HCT116 (cell line): Measurements from ENCODE around the gene H3-3A. TPM values are rescaled to one million over a fixed set of nuclear protein-coding genes. Genes with fewer than 3 reads are reported as not detected.

Experiments used
- ATAC-seq: fragments of 200-7000 bp; cut with Tn5 transposase; 2 replicates; pipeline ENCODE4 v1.9.1; 2020; ENCODE audit warnings: mild to moderate bottlenecking, moderate library complexity
- BruUV-seq: library from RNA; stranded (reverse); fragments of 400-500 nt; replicated peaks from 2 replicates; lab custom pipeline; 2021; lab: Mats Ljungman, UMichigan
- CTCF ChIA-PET: fragments of 300-600 bp; sonication (Branson Sonifier 250); formaldehyde crosslinking; loops from one replicate; lab custom pipeline; 2021; ENCODE audit warnings: antibody characterized with exemption; lab: Charles Lee
- POLR2A ChIA-PET: fragments of 300-600, 350-600 bp; sonication (Branson Sonifier 250); formaldehyde crosslinking; loops from one replicate; lab custom pipeline; 2021; ENCODE audit warnings: antibody characterized with exemption; lab: Charles Lee
- RAD21 ChIA-PET, 2 experiments: fragments of 300-600 bp; sonication (Branson Sonifier 250); formaldehyde crosslinking; loops; one replicate each; lab custom pipeline; 2023; ENCODE audit warnings: low total read pairs in 2 of 2; ENCODE audit not compliant: uncharacterized antibody in 2 of 2, unreplicated experiment in 2 of 2, low non-redundant PET in 1 of 2; lab: Charles Lee
- DNase-seq: peaks from one replicate; pipeline ENCODE4 v3.0.0-alpha.2; 2010; ENCODE audit warnings: low read depth, low spot score
- H2AFZ ChIP-seq: fragments of 200-600 bp; shearing (Covaris generic), sonication (generic); 2 replicates; pipeline ENCODE4 v1.6.1; 2017; ENCODE audit warnings: low read depth, mixed run types, mixed read lengths, antibody characterized with exemption, low read length; ENCODE audit not compliant: poor library complexity, severe bottlenecking
- H3K27ac ChIP-seq: 2 replicates; pipeline ENCODE4 v1.5.1; 2012; ENCODE audit warnings: low read depth, low read length
- H3K27me3 ChIP-seq: fragments of 200-600 bp; sonication (generic); 2 replicates; pipeline ENCODE4 v1.6.1; 2016; ENCODE audit warnings: mixed run types, low read length, mixed read lengths; ENCODE audit not compliant: insufficient read depth
- H3K36me3 ChIP-seq, 2 experiments: fragments of 200-500 bp in 1 of 2; fragments of 200-600 bp in 1 of 2; sonication (Bioruptor generic) in 1 of 2; sonication (generic) in 1 of 2; 2 replicates each; pipeline versions ENCODE4 v1.5.1 to v1.6.1; 2014 to 2016; ENCODE audit warnings: low read length in 2 of 2, inconsistent platforms in 1 of 2, mixed read lengths in 1 of 2, mixed run types in 1 of 2; ENCODE audit not compliant: insufficient read depth in 2 of 2, control insufficient read depth in 1 of 2
- H3K4me1 ChIP-seq, 2 experiments: fragments of 200-600 bp in 1 of 2; sonication (generic) in 1 of 2; 2 replicates each; pipeline versions ENCODE4 v1.5.1 to v1.6.1; 2012 to 2017; ENCODE audit warnings: low read length in 2 of 2, inconsistent platforms in 1 of 2, mild to moderate bottlenecking in 1 of 2, mixed read lengths in 1 of 2, mixed run types in 1 of 2, moderate library complexity in 1 of 2; ENCODE audit not compliant: insufficient read depth in 2 of 2, control insufficient read depth in 1 of 2
- H3K4me2 ChIP-seq: fragments of 200-600 bp; sonication (generic); 2 replicates; pipeline ENCODE4 v1.6.1; 2017; ENCODE audit warnings: mixed run types, low read length, mixed read lengths
- H3K4me3 ChIP-seq, 2 experiments: fragments of 200-600 bp in 1 of 2; sonication (generic) in 1 of 2; replicated peaks in 1 of 2; 2 replicates each; pipeline ENCODE4 v1.5.1; 2011 to 2016; ENCODE audit warnings: low read length in 2 of 2, control low read depth in 1 of 2, low read depth in 1 of 2, mild to moderate bottlenecking in 1 of 2, mixed read lengths in 1 of 2, mixed run types in 1 of 2
- H3K79me2 ChIP-seq: fragments of 200-600 bp; sonication (generic); 2 replicates; pipeline ENCODE4 v1.6.1; 2017; ENCODE audit warnings: mild to moderate bottlenecking, mixed run types, low read length, moderate library complexity, mixed read lengths; ENCODE audit not compliant: insufficient read depth
- H3K9ac ChIP-seq: fragments of 200-600 bp; sonication (generic); 2 replicates; pipeline ENCODE4 v1.6.1; 2016; ENCODE audit warnings: low read length, mixed read lengths
- H3K9me2 ChIP-seq: fragments of 200-600 bp; sonication (generic), shearing (Covaris generic); 2 replicates; pipeline ENCODE4 v1.6.1; 2017; ENCODE audit warnings: mixed run types, mild to moderate bottlenecking, moderate library complexity; ENCODE audit not compliant: insufficient read depth
- H3K9me3 ChIP-seq, 2 experiments: fragments of 200-500 bp in 1 of 2; fragments of 200-600 bp in 1 of 2; sonication (Bioruptor generic) in 1 of 2; sonication (generic) in 1 of 2; 2 replicates each; pipeline ENCODE4 v1.6.1; 2014 to 2017; ENCODE audit warnings: low read length in 2 of 2, mixed read lengths in 2 of 2, inconsistent platforms in 1 of 2, low read depth in 1 of 2, mild to moderate bottlenecking in 1 of 2, mixed run types in 1 of 2, moderate library complexity in 1 of 2; ENCODE audit not compliant: control insufficient read depth in 1 of 2, insufficient read depth in 1 of 2
- H4K20me1 ChIP-seq: fragments of 200-600 bp; sonication (generic), shearing (Covaris generic); 2 replicates; pipeline ENCODE4 v1.6.1; 2017; ENCODE audit warnings: mixed run types, mild to moderate bottlenecking, moderate library complexity; ENCODE audit not compliant: insufficient read depth
- CTCF ChIP-seq, 3 experiments: fragments of 200-600 bp in 1 of 3; sonication (generic) in 1 of 3; IDR thresholded peaks in 2 of 3; conservative IDR thresholded peaks in 1 of 3; 2 replicates each; pipeline ENCODE4 v1.5.1; 2012 to 2017; ENCODE audit warnings: low read depth in 2 of 3, low read length in 2 of 3, antibody characterized with exemption in 1 of 3, borderline replicate concordance in 1 of 3, control low read depth in 1 of 3, mild to moderate bottlenecking in 1 of 3, mixed read lengths in 1 of 3, mixed run types in 1 of 3, moderate library complexity in 1 of 3; ENCODE audit not compliant: insufficient read depth in 1 of 3
- EGR1 ChIP-seq: IDR thresholded peaks from 2 replicates; pipeline ENCODE4 v1.6.1; 2012; ENCODE audit warnings: low read depth
- POLR2AphosphoS5 ChIP-seq: IDR thresholded peaks from 2 replicates; pipeline ENCODE4 v1.6.1; 2011; ENCODE audit warnings: mild to moderate bottlenecking, low read depth, low read length, moderate library complexity
- intact Hi-C: fragments of 100-400 bp; cut with micrococcal nuclease; formaldehyde crosslinking; loops from 2 replicates; pipeline ENCODE4 v1.10.0; 2022
- total RNA-seq: library from RNA; stranded (reverse); gene quantifications from one replicate; pipeline ENCODE4 v1.2.1, GENCODE V29; 2021; ENCODE audit not compliant: unreplicated experiment
- TF ChIP-seq, protein P1 (sequence below): IDR thresholded peaks from 2 replicates; pipeline ENCODE4 v1.6.1; 2012
- TF ChIP-seq, protein P2 (sequence below): IDR thresholded peaks from 2 replicates; pipeline ENCODE4 v1.6.1; 2012; ENCODE audit warnings: low read depth

The H3-3A gene
- total RNA-seq, 1 experiment from 2014 or later: 386 TPM

DNA sequence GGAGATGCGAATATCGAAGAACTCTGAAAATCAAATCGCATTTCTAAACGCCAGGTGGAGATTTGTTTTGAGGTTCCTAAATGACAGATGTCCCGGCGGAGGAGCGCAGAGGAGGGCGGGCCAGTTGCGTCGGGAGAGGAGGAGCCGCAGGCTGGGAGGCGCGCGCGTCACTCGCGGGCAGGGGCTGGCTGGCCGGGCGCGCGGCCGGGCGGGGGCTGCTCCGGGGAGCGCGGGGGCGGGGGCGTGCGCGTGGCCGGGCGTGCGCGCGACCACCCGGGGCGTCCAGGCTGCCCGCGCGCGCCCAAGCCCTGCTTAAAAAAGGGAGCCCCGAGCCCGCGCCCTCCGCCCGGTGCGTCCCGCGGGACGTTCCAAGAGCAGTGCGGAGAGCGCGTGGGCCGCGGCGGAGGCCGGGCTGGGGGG, 47.3 kb downstream of the H3-3A start:
- CTCF ChIA-PET: interaction anchor here (0.9 to 2.0 kb wide), 4 partner anchors 11 to 223 kb away, joined by 3 to 6 read pairs (median 3); no protein-coding TSS in a partner anchor
- Histone ChIP-seq H4K20me1 (no peaks in the 10 kb centered on the region), H3K4me1 (peaks cover 19 to 23% of the 10 kb centered on the region in 2 experiments), H3K9me2 (no peaks in the 10 kb centered on the region), H3K27me3 (no peaks in the 10 kb centered on the region), H3K4me3 (peak overlapping the region; percentile 38 to 61), H3K9ac (peak overlapping the region; percentile 67), H2AFZ (no peak overlapping the region), H3K4me2 (peak overlapping the region; percentile 95), H3K27ac (peak overlapping the region; percentile 51; the same call in 1 of the 2 replicates), H3K79me2 (no peaks in the 10 kb centered on the region), H3K36me3 (no peaks in the 10 kb centered on the region), H3K9me3 (no peaks in the 10 kb centered on the region)
- POLR2A ChIA-PET: interaction anchor here (1.0 to 1.2 kb wide), 2 partner anchors 16 to 111 kb away, joined by 3 read pairs; partner anchors contain the start of gene SDE2
- TF ChIP-seq, protein P1, sequence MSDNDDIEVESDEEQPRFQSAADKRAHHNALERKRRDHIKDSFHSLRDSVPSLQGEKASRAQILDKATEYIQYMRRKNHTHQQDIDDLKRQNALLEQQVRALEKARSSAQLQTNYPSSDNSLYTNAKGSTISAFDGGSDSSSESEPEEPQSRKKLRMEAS: peak; percentile 43; the same call in 1 of the 2 replicates
- TF ChIP-seq, protein P2, sequence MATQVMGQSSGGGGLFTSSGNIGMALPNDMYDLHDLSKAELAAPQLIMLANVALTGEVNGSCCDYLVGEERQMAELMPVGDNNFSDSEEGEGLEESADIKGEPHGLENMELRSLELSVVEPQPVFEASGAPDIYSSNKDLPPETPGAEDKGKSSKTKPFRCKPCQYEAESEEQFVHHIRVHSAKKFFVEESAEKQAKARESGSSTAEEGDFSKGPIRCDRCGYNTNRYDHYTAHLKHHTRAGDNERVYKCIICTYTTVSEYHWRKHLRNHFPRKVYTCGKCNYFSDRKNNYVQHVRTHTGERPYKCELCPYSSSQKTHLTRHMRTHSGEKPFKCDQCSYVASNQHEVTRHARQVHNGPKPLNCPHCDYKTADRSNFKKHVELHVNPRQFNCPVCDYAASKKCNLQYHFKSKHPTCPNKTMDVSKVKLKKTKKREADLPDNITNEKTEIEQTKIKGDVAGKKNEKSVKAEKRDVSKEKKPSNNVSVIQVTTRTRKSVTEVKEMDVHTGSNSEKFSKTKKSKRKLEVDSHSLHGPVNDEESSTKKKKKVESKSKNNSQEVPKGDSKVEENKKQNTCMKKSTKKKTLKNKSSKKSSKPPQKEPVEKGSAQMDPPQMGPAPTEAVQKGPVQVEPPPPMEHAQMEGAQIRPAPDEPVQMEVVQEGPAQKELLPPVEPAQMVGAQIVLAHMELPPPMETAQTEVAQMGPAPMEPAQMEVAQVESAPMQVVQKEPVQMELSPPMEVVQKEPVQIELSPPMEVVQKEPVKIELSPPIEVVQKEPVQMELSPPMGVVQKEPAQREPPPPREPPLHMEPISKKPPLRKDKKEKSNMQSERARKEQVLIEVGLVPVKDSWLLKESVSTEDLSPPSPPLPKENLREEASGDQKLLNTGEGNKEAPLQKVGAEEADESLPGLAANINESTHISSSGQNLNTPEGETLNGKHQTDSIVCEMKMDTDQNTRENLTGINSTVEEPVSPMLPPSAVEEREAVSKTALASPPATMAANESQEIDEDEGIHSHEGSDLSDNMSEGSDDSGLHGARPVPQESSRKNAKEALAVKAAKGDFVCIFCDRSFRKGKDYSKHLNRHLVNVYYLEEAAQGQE: no peak
- TF ChIP-seq EGR1 (peak; percentile 57; the same call in 1 of the 2 replicates), POLR2AphosphoS5 (peak; percentile 62), CTCF (IDR thresholded peaks at IDR 0.05 in 2 of 3, conservative IDR thresholded peaks at IDR 0.05 in 1 of 3; ENCODE audit: borderline replicate concordance in 1 of 3, insufficient read depth in 1 of 3, low read depth in 2 of 3, low read length in 2 of 3) (0 out of 6 replicates have a peak, but pooled peaks of 2 of the 3 experiments have one; percentile 3 to 13)
- DNase-seq: peak; percentile 66
- peak; percentile 98 for ATAC-seq
- no TSS peak for BruUV-seq
- intact Hi-C loops: no loop called here
- RAD21 ChIA-PET: no interaction called here
